SK-MEL-5 (cell line): ENCODE data around the gene CTAGE4. TPM values are rescaled to one million over a fixed set of nuclear protein-coding genes. Genes with fewer than 3 reads are reported as not detected.
"Not testable (repeated sequence)": the region's sequence is repeated elsewhere in the genome, so short reads cannot be mapped to it uniquely, and the experiment has no call there.

ENCODE experiments used
- DNase-seq: peaks from one replicate; pipeline ENCODE4 v3.0.0-alpha.2; 2016; ENCODE audit warnings: low read depth, low spot score
- in situ Hi-C: cut with HindIII; loops from 2 replicates; pipeline ENCODE4 v1.10.0; 2016; ENCODE audit warnings: low sequenced_read_pairs, high pct_unique_total_duplicates, low pct_unique_long_range_greater_than_20kb
- total RNA-seq: library from RNA; depleted of rRNA; stranded (reverse); fragments of >200 nt; shearing (Covaris generic); gene quantifications from 2 replicates; pipeline ENCODE4 v1.2.3, GENCODE V29; 2014; rRNA removed

CTAGE4 gene
- total RNA-seq, 1 experiment from 2014 or later = not detected

GRCh38 chr7:144198934-144199333 lies 15.7 kb downstream of the CTAGE4 start:
- in situ Hi-C loops = not testable (repeated sequence)
- peak; percentile 83 for DNase-seq

GRCh38 chr7:144201978-144202377 lies 18.7 kb downstream of the CTAGE4 start:
- in situ Hi-C loops, DNase-seq: not testable (repeated sequence)

- DNase-seq, in situ Hi-C loops: not testable (repeated sequence)
Measured at GRCh38 chr7:144203086-144203485, 19.8 kb downstream of the CTAGE4 start.

GRCh38 chr7:144205306-144205705 lies 22.0 kb downstream of the CTAGE4 start:
- in situ Hi-C loops = not testable (repeated sequence)

GRCh38 chr7:144217200-144217599 lies 33.9 kb downstream of the CTAGE4 start:
- DNase-seq, in situ Hi-C loops: not testable (repeated sequence)

More at GRCh38 chr7:144205306-144205705, 22.0 kb downstream of the CTAGE4 start:
- not testable (repeated sequence) for DNase-seq

GRCh38 chr7:144218581-144218980 lies 35.3 kb downstream of the CTAGE4 start:
- DNase-seq, in situ Hi-C loops: not testable (repeated sequence)

- in situ Hi-C loops, DNase-seq: not testable (repeated sequence)
Measured at GRCh38 chr7:144219149-144219548, 35.9 kb downstream of the CTAGE4 start.

GRCh38 chr7:144220531-144220930 lies 37.3 kb downstream of the CTAGE4 start:
- in situ Hi-C loops, DNase-seq: not testable (repeated sequence)

- DNase-seq, in situ Hi-C loops: not testable (repeated sequence)
Measured at GRCh38 chr7:144223675-144224074, 40.4 kb downstream of the CTAGE4 start.

GRCh38 chr7:144226866-144227265 lies 43.6 kb downstream of the CTAGE4 start:
- DNase-seq, in situ Hi-C loops: not testable (repeated sequence)

GRCh38 chr7:144228810-144229209 lies 45.5 kb downstream of the CTAGE4 start:
- DNase-seq, in situ Hi-C loops: not testable (repeated sequence)

- DNase-seq, in situ Hi-C loops: not testable (repeated sequence)
Measured at GRCh38 chr7:144231027-144231426, 47.8 kb downstream of the CTAGE4 start.

GRCh38 chr7:144233039-144233438 lies 49.8 kb downstream of the CTAGE4 start:
- DNase-seq, in situ Hi-C loops: not testable (repeated sequence)

Other genes with a start within 250 kb of the CTAGE4 start
- gene OR2F2, start 248.2 kb upstream of the CTAGE4 start, total RNA-seq = not detected in 2 replicates
- gene OR2F1, start 228.6 kb upstream of the CTAGE4 start, total RNA-seq = not detected in 2 replicates
- not detected in 2 replicates for gene OR6B1, start 183.1 kb upstream of the CTAGE4 start, total RNA-seq
- gene OR2A5, start 134.5 kb upstream of the CTAGE4 start, total RNA-seq = under 0.01 TPM in 1 of 2 replicates, not detected in the other
- gene OR2A25, start 113.7 kb upstream of the CTAGE4 start, total RNA-seq = not detected in 2 replicates
- gene OR2A12, start 97.2 kb upstream of the CTAGE4 start, total RNA-seq = not detected in 2 replicates
- not detected in 2 replicates for gene OR2A2, start 73.9 kb upstream of the CTAGE4 start, total RNA-seq
- gene OR2A14, start 60.3 kb upstream of the CTAGE4 start, total RNA-seq = not detected in 2 replicates
- not detected in 2 replicates for gene ARHGEF35, start 12.4 kb downstream of the CTAGE4 start, total RNA-seq
- not detected in 2 replicates for gene OR2A42, start 56.1 kb downstream of the CTAGE4 start, total RNA-seq
- gene OR2A7, start 81.3 kb downstream of the CTAGE4 start, total RNA-seq = 0.27 TPM in 1 of 2 replicates, not detected in the other
- not detected in 2 replicates for gene CTAGE8, start 85.8 kb downstream of the CTAGE4 start, total RNA-seq
- gene OR2A1, start 129.0 kb downstream of the CTAGE4 start, total RNA-seq = not detected in 2 replicates
- gene ARHGEF5, start 171.9 kb downstream of the CTAGE4 start, total RNA-seq = not detected in 2 replicates
- gene NOBOX, start 220.2 kb downstream of the CTAGE4 start, total RNA-seq = not detected in 2 replicates